HCT116 (cell line): ENCODE measurements around the gene CCDC177.

Experiments
- EGR1 ChIP-seq: IDR thresholded peaks from 2 replicates; pipeline ENCODE4 v1.6.1; 2012; ENCODE audit warnings: low read depth
- ELF1 ChIP-seq: IDR thresholded peaks from 2 replicates; pipeline ENCODE4 v1.6.1; 2012; ENCODE audit warnings: low read depth, borderline replicate concordance
- EZH2phosphoT487 ChIP-seq: fragments of 200-600 bp; IDR thresholded peaks from 2 replicates; pipeline ENCODE4 v1.6.1; 2018; ENCODE audit warnings: antibody characterized with exemption, borderline replicate concordance
- FOSL1 ChIP-seq: IDR thresholded peaks from 2 replicates; pipeline ENCODE4 v1.6.1; 2012; ENCODE audit warnings: low read depth
- MAX ChIP-seq: IDR thresholded peaks from 2 replicates; pipeline ENCODE4 v1.6.1; 2012
- POLR2A ChIP-seq: IDR thresholded peaks from 2 replicates; pipeline ENCODE4 v1.7.0; 2011; ENCODE audit warnings: borderline replicate concordance; ENCODE audit not compliant: insufficient read depth, insufficient read length; ENCODE audit errors: extremely low read depth
- POLR2AphosphoS5 ChIP-seq: IDR thresholded peaks from 2 replicates; pipeline ENCODE4 v1.6.1; 2011; ENCODE audit warnings: mild to moderate bottlenecking, low read depth, low read length, moderate library complexity
- RAD21 ChIP-seq: IDR thresholded peaks from 2 replicates; pipeline ENCODE4 v1.6.1; 2012; ENCODE audit warnings: low read depth, mild to moderate bottlenecking
- SIN3A ChIP-seq: IDR thresholded peaks from 2 replicates; pipeline ENCODE4 v1.6.1; 2012; ENCODE audit warnings: low read depth
- SP1 ChIP-seq: IDR thresholded peaks from 2 replicates; pipeline ENCODE4 v1.6.1; 2012; ENCODE audit warnings: low read depth
- SRF ChIP-seq: IDR thresholded peaks from 2 replicates; pipeline ENCODE4 v1.6.1; 2012; ENCODE audit warnings: low read depth
- ZNF274 ChIP-seq: fragments of 200-500 bp; sonication (Bioruptor generic); IDR thresholded peaks from 2 replicates; pipeline ENCODE4 v1.6.1; 2014; ENCODE audit warnings: mild to moderate bottlenecking, low read depth, low read length, inconsistent platforms
- TF ChIP-seq, protein P1 (sequence below), 3 experiments: fragments of 200-600 bp in 1 of 3; sonication (generic) in 1 of 3; IDR thresholded peaks in 2 of 3; conservative IDR thresholded peaks in 1 of 3; 2 replicates each; pipeline ENCODE4 v1.5.1; 2012 to 2017; ENCODE audit warnings: low read depth in 2 of 3, low read length in 2 of 3, antibody characterized with exemption in 1 of 3, borderline replicate concordance in 1 of 3, control low read depth in 1 of 3, mild to moderate bottlenecking in 1 of 3, mixed read lengths in 1 of 3, mixed run types in 1 of 3, moderate library complexity in 1 of 3; ENCODE audit not compliant: insufficient read depth in 1 of 3

GRCh38 chr14:69536971-69537370 is 37.7 kb downstream of the CCDC177 start:
- TF ChIP-seq, protein P1, sequence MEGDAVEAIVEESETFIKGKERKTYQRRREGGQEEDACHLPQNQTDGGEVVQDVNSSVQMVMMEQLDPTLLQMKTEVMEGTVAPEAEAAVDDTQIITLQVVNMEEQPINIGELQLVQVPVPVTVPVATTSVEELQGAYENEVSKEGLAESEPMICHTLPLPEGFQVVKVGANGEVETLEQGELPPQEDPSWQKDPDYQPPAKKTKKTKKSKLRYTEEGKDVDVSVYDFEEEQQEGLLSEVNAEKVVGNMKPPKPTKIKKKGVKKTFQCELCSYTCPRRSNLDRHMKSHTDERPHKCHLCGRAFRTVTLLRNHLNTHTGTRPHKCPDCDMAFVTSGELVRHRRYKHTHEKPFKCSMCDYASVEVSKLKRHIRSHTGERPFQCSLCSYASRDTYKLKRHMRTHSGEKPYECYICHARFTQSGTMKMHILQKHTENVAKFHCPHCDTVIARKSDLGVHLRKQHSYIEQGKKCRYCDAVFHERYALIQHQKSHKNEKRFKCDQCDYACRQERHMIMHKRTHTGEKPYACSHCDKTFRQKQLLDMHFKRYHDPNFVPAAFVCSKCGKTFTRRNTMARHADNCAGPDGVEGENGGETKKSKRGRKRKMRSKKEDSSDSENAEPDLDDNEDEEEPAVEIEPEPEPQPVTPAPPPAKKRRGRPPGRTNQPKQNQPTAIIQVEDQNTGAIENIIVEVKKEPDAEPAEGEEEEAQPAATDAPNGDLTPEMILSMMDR (IDR thresholded peaks at IDR 0.05 in 2 of 3, conservative IDR thresholded peaks at IDR 0.05 in 1 of 3; ENCODE audit: borderline replicate concordance in 1 of 3, insufficient read depth in 1 of 3, low read depth in 2 of 3, low read length in 2 of 3) = no peak
- TF ChIP-seq POLR2AphosphoS5 (no peak), ZNF274 (no peak), POLR2A (no peak), SRF (no peak), SP1 (no peak), MAX (no peak), SIN3A (no peak), FOSL1 (no peak), EZH2phosphoT487 (no peak), RAD21 (no peak), ELF1 (no peak), EGR1 (no peak)
